GM12878 (cell line): ENCODE results near the gene SPSB3. TPM values are rescaled to one million over a fixed set of nuclear protein-coding genes. Genes with fewer than 3 reads are reported as not detected.

ENCODE experiments used
- ASH2L ChIP-seq: fragments of 300-600, 200-600 bp; sonication (generic); IDR thresholded peaks from 2 replicates; pipeline ENCODE4 v1.6.1; 2017; ENCODE audit warnings: low read depth, mild to moderate bottlenecking, borderline replicate concordance
- BACH1 ChIP-seq: fragments of 450-650 bp; IDR thresholded peaks from 2 replicates; pipeline ENCODE4 v1.6.1; 2017; ENCODE audit warnings: mild to moderate bottlenecking, borderline replicate concordance
- CBX5 ChIP-seq: sonication (generic); IDR thresholded peaks from 2 replicates; pipeline ENCODE4 v1.6.1; 2016; ENCODE audit warnings: low read depth, moderate library complexity, mild to moderate bottlenecking, inconsistent platforms
- ETV6 ChIP-seq, 2 experiments: fragments of 450-650 bp in 1 of 2; IDR thresholded peaks in 1 of 2; conservative IDR thresholded peaks in 1 of 2; 2 replicates each; pipeline ENCODE4 v1.6.1; 2014; ENCODE audit warnings: antibody characterized with exemption in 1 of 2, borderline replicate concordance in 1 of 2, low read depth in 1 of 2, mild to moderate bottlenecking in 1 of 2, moderate library complexity in 1 of 2
- FOXM1 ChIP-seq: IDR thresholded peaks from 2 replicates; pipeline ENCODE4 v1.6.1; 2012; ENCODE audit warnings: low read depth, mild to moderate bottlenecking, inconsistent platforms, low read length, moderate library complexity
- LARP7 ChIP-seq: fragments of 450-650 bp; IDR thresholded peaks from 2 replicates; pipeline ENCODE4 v1.6.1; 2017; ENCODE audit warnings: mild to moderate bottlenecking
- POLR2A ChIP-seq: IDR thresholded peaks from 2 replicates; pipeline ENCODE4 v1.6.1; 2011; ENCODE audit warnings: low read depth, mild to moderate bottlenecking, low read length
- SMARCA5 ChIP-seq: fragments of 450-650 bp; IDR thresholded peaks from 2 replicates; pipeline ENCODE4 v1.6.1; 2017; ENCODE audit warnings: mild to moderate bottlenecking
- SPI1 ChIP-seq: IDR thresholded peaks from 2 replicates; pipeline ENCODE4 v1.6.1; 2011; ENCODE audit warnings: low read depth, mild to moderate bottlenecking, low read length, moderate library complexity, borderline replicate concordance; ENCODE audit not compliant: insufficient read depth
- TCF3 ChIP-seq: IDR thresholded peaks from 2 replicates; pipeline ENCODE4 v1.6.1; 2012; ENCODE audit warnings: low read depth, mild to moderate bottlenecking, low read length, borderline replicate concordance; ENCODE audit not compliant: insufficient read depth
- YBX1 ChIP-seq: fragments of 450-650 bp; IDR thresholded peaks from 2 replicates; pipeline ENCODE4 v1.6.1; 2016; ENCODE audit warnings: antibody characterized with exemption
- polyA plus RNA-seq, 11 experiments: library from polyadenylated mRNA; depleted of rRNA in 4 of 11; unstranded in 6 of 11; stranded (reverse) in 5 of 11; fragments of >200 nt; fragmentation: Nextera tagmentation in 4 of 11; fragmentation: Illumina TruSeq in 1 of 11; extraction: Ambion mirVana in 4 of 11; extraction: Trizol in 1 of 11; gene quantifications; 1 replicate in 1 of 11; 2 replicates in 10 of 11; pipeline versions ENCODE4 v1.2.1 to v1.2.3, GENCODE V29; 2011 to 2016; ENCODE audit warnings: inconsistent platforms in 2 of 11, missing spikeins in 2 of 11, low read depth in 1 of 11
- total RNA-seq, 4 experiments: library from RNA; depleted of rRNA in 3 of 4; stranded (reverse); fragments of >200 nt in 3 of 4; fragmentation: Illumina TruSeq in 1 of 4; extraction: Trizol in 1 of 4; gene quantifications; 2 replicates each; pipeline versions ENCODE4 v1.2.1 to v1.2.3, GENCODE V29; 2013 to 2021
- TF ChIP-seq, protein P1 (sequence below): fragments of 450-650 bp; IDR thresholded peaks from 2 replicates; pipeline ENCODE4 v1.6.1; 2017; ENCODE audit warnings: mild to moderate bottlenecking, moderate library complexity
- TF ChIP-seq, protein P2 (sequence below), 3 experiments: IDR thresholded peaks in 2 of 3; conservative IDR thresholded peaks in 1 of 3; 2 replicates each; pipeline ENCODE4 v1.5.1; 2011; ENCODE audit warnings: low read depth in 3 of 3, low read length in 3 of 3, mild to moderate bottlenecking in 3 of 3, control low read depth in 2 of 3, moderate library complexity in 2 of 3, inconsistent platforms in 1 of 3, mixed read lengths in 1 of 3; ENCODE audit not compliant: control insufficient read depth in 2 of 3, insufficient read depth in 1 of 3; ENCODE audit errors: extremely low read depth in 1 of 3
- TF ChIP-seq, protein P3 (sequence below): fragments of 450-650 bp; IDR thresholded peaks from 2 replicates; pipeline ENCODE4 v1.6.1; 2017; ENCODE audit warnings: mild to moderate bottlenecking

SPSB3 gene
- total and polyA plus RNA-seq, 10 of the 15 experiments (the other 5 are each of a cell fraction or from before 2014, with no cell fraction given) = 0.31 to 26.9 (median 14.0) TPM

DNA sequence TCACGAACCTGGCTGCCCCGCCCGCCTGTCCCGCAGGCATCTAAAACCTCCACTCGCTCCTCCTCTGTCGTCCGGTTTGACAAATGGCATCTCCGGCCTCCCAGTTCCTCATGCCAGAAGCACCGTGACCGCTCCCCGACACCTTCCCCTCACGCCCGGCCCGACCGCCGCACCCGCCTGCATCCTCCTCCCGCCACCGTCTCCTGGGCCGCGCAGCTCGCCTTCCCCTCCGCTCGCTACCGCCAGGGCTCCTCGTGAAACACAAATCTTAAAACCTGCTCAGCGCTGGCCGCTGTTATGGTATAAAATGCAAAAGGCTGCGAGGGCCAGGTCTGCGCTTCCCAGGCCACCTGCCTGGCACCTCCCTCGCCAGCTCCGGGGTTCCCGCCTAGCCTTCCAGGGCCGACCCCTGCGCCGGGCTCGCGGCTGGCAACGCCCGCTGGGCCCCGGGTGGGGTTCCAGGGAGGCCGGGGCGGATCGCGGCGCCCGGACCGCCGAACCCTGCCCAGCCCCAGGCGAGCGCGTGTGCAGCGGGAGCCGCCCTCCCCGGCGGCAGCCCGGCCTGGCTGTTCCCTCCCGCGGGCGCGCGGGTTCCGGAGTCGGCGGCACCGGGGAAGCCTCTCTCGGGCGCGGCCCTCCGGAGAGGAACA is 488 bp downstream of the SPSB3 start (continued):
- no peak for TF ChIP-seq CBX5
- no peak for TF ChIP-seq TCF3
- 0 out of 2 replicates have a peak, but pooled peaks have one; percentile 76 for TF ChIP-seq ASH2L
- peak; percentile 77 for TF ChIP-seq SMARCA5
- TF ChIP-seq POLR2A = peak; percentile 10; the same call in 1 of the 2 replicates
- peak; percentile 97 for TF ChIP-seq LARP7
- TF ChIP-seq, protein P1, sequence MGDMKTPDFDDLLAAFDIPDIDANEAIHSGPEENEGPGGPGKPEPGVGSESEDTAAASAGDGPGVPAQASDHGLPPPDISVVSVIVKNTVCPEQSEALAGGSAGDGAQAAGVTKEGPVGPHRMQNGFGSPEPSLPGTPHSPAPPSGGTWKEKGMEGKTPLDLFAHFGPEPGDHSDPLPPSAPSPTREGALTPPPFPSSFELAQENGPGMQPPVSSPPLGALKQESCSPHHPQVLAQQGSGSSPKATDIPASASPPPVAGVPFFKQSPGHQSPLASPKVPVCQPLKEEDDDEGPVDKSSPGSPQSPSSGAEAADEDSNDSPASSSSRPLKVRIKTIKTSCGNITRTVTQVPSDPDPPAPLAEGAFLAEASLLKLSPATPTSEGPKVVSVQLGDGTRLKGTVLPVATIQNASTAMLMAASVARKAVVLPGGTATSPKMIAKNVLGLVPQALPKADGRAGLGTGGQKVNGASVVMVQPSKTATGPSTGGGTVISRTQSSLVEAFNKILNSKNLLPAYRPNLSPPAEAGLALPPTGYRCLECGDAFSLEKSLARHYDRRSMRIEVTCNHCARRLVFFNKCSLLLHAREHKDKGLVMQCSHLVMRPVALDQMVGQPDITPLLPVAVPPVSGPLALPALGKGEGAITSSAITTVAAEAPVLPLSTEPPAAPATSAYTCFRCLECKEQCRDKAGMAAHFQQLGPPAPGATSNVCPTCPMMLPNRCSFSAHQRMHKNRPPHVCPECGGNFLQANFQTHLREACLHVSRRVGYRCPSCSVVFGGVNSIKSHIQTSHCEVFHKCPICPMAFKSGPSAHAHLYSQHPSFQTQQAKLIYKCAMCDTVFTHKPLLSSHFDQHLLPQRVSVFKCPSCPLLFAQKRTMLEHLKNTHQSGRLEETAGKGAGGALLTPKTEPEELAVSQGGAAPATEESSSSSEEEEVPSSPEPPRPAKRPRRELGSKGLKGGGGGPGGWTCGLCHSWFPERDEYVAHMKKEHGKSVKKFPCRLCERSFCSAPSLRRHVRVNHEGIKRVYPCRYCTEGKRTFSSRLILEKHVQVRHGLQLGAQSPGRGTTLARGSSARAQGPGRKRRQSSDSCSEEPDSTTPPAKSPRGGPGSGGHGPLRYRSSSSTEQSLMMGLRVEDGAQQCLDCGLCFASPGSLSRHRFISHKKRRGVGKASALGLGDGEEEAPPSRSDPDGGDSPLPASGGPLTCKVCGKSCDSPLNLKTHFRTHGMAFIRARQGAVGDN = no peak
- TF ChIP-seq YBX1 = no peak
- peak; percentile 29; the same call in 1 of the 2 replicates for TF ChIP-seq SPI1
- TF ChIP-seq, protein P2, sequence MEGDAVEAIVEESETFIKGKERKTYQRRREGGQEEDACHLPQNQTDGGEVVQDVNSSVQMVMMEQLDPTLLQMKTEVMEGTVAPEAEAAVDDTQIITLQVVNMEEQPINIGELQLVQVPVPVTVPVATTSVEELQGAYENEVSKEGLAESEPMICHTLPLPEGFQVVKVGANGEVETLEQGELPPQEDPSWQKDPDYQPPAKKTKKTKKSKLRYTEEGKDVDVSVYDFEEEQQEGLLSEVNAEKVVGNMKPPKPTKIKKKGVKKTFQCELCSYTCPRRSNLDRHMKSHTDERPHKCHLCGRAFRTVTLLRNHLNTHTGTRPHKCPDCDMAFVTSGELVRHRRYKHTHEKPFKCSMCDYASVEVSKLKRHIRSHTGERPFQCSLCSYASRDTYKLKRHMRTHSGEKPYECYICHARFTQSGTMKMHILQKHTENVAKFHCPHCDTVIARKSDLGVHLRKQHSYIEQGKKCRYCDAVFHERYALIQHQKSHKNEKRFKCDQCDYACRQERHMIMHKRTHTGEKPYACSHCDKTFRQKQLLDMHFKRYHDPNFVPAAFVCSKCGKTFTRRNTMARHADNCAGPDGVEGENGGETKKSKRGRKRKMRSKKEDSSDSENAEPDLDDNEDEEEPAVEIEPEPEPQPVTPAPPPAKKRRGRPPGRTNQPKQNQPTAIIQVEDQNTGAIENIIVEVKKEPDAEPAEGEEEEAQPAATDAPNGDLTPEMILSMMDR (IDR thresholded peaks at IDR 0.05 in 2 of 3, conservative IDR thresholded peaks at IDR 0.05 in 1 of 3; ENCODE audit: control insufficient read depth in 2 of 3, extremely low read depth in 1 of 3, insufficient read depth in 1 of 3, low read depth in 3 of 3, low read length in 3 of 3) = 0 out of 6 replicates have a peak, but pooled peaks of 1 of the 3 experiments have one; percentile 4
- TF ChIP-seq, protein P3, sequence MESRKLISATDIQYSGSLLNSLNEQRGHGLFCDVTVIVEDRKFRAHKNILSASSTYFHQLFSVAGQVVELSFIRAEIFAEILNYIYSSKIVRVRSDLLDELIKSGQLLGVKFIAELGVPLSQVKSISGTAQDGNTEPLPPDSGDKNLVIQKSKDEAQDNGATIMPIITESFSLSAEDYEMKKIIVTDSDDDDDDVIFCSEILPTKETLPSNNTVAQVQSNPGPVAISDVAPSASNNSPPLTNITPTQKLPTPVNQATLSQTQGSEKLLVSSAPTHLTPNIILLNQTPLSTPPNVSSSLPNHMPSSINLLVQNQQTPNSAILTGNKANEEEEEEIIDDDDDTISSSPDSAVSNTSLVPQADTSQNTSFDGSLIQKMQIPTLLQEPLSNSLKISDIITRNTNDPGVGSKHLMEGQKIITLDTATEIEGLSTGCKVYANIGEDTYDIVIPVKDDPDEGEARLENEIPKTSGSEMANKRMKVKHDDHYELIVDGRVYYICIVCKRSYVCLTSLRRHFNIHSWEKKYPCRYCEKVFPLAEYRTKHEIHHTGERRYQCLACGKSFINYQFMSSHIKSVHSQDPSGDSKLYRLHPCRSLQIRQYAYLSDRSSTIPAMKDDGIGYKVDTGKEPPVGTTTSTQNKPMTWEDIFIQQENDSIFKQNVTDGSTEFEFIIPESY = no peak
- TF ChIP-seq FOXM1 = no peak
- no peak for TF ChIP-seq ETV6 (conservative IDR thresholded peaks at IDR 0.05 in 1 of 2, IDR thresholded peaks at IDR 0.05 in 1 of 2; ENCODE audit: borderline replicate concordance in 1 of 2, low read depth in 1 of 2)
- TF ChIP-seq BACH1 = peak; percentile 80; the same call in 1 of the 2 replicates
